ENCODE data around the gene ST7. TPM values are rescaled to one million over a fixed set of nuclear protein-coding genes. Genes with fewer than 3 reads are reported as not detected.

Gene ST7
- total and polyA plus RNA-seq, 2 donors (not counting 1 experiment from before 2014, with no cell fraction given) = 2.3 to 4.6 TPM

- no peak for ATAC-seq (ENCODE audit: low read depth)
- DNase-seq = no peak
- Histone ChIP-seq H3K9me3 (ENCODE audit: control extremely low read depth in 1 of 3, control insufficient read depth in 2 of 3, insufficient read depth in 1 of 3, low read length in 2 of 3) (no peaks in the 10 kb centered on the region), H3K9ac (ENCODE audit: low read length) (no peak overlapping the region), H2AFZ (ENCODE audit: insufficient read depth, low read depth, low read length, poor library complexity, severe bottlenecking) (no peak overlapping the region), H3K4me2 (replicated peaks; ENCODE audit: low read depth, low read length, poor library complexity, severe bottlenecking) (no peak overlapping the region), H3K27me3 (replicated peaks in 1 of 4; ENCODE audit: control extremely low read depth in 1 of 4, control insufficient read depth in 3 of 4, insufficient read depth in 4 of 4, low read length in 3 of 4) (no peaks in the 10 kb centered on the region), H3K27ac (ENCODE audit: low read length in 2 of 2) (no peak overlapping the region), H4K20me1 (ENCODE audit: control insufficient read depth, insufficient read depth, low read length, poor library complexity, severe bottlenecking) (no peaks in the 10 kb centered on the region), H3K4me1 (ENCODE audit: control insufficient read depth in 2 of 2, insufficient read depth in 2 of 2, low read length in 2 of 2) (no peaks in the 10 kb centered on the region), H3K4me3 (ENCODE audit: control extremely low read depth in 1 of 5, extremely low read depth in 1 of 5, insufficient read depth in 1 of 5, low read depth in 2 of 5, low read length in 4 of 5) (no peak overlapping the region), H3K79me2 (ENCODE audit: control insufficient read depth, insufficient read depth, low read length) (no peaks in the 10 kb centered on the region), H3K36me3 (replicated peaks in 1 of 2; ENCODE audit: control extremely low read depth in 1 of 2, control insufficient read depth in 1 of 2, extremely low read depth in 1 of 2, insufficient read depth in 2 of 2, low read length in 1 of 2) (no peaks in the 10 kb centered on the region)
- TF ChIP-seq CTCF (IDR thresholded peaks at IDR 0.05) (no peak), EZH2 (IDR thresholded peaks at IDR 0.05; ENCODE audit: borderline replicate concordance, insufficient read depth, low read depth, low read length, poor library complexity, severe bottlenecking) (no peak)
- no peaks in the 10 kb centered on the region for H3K9me3 Mint-ChIP-seq (ENCODE audit: insufficient read depth)
- CTCF ChIA-PET = no interaction called here
- no peak overlapping the region for H3K27ac Mint-ChIP-seq
- POLR2A ChIA-PET = no interaction called here
- intact Hi-C loops (cut with micrococcal nuclease) = no loop called here
- WGBS (ENCODE audit: insufficient coverage) = 94% methylated on average over 3 of the region's 5 CpGs
- H3K4me1 Mint-ChIP-seq = no peaks in the 10 kb centered on the region
- H3K27me3 Mint-ChIP-seq = no peaks in the 10 kb centered on the region
- no peak overlapping the region for H3K4me3 Mint-ChIP-seq
These were observed 235.8 kb downstream of the ST7 start for GRCh38 chr7:117188949-117189592.

- H3K79me2 ChIP-seq (ENCODE audit: control insufficient read depth, insufficient read depth, low read length) = no peaks in the 10 kb centered on the region
- no peak overlapping the region for H3K27ac Mint-ChIP-seq
- no peaks in the 10 kb centered on the region for H3K9me3 ChIP-seq (ENCODE audit: control extremely low read depth in 1 of 3, control insufficient read depth in 2 of 3, insufficient read depth in 1 of 3, low read length in 2 of 3)
- H3K4me2 ChIP-seq (replicated peaks; ENCODE audit: low read depth, low read length, poor library complexity, severe bottlenecking) = no peak overlapping the region
- H3K27ac ChIP-seq (ENCODE audit: low read length in 2 of 2) = no peak overlapping the region
- no peaks in the 10 kb centered on the region for H3K4me1 ChIP-seq (ENCODE audit: control insufficient read depth in 2 of 2, insufficient read depth in 2 of 2, low read length in 2 of 2)
- no peaks in the 10 kb centered on the region for H3K27me3 ChIP-seq (replicated peaks in 1 of 4; ENCODE audit: control extremely low read depth in 1 of 4, control insufficient read depth in 3 of 4, insufficient read depth in 4 of 4, low read length in 3 of 4)
- H3K27me3 Mint-ChIP-seq = no peaks in the 10 kb centered on the region
- H3K4me1 Mint-ChIP-seq = no peaks in the 10 kb centered on the region
- DNase-seq (no peak), ATAC-seq (ENCODE audit: low read depth) (no peak)
- POLR2A ChIA-PET = no interaction called here
- no peaks in the 10 kb centered on the region for H3K36me3 ChIP-seq (replicated peaks in 1 of 2; ENCODE audit: control extremely low read depth in 1 of 2, control insufficient read depth in 1 of 2, extremely low read depth in 1 of 2, insufficient read depth in 2 of 2, low read length in 1 of 2)
- intact Hi-C loops (cut with micrococcal nuclease) = no loop called here
- no peaks in the 10 kb centered on the region for H3K9me3 Mint-ChIP-seq (ENCODE audit: insufficient read depth)
- over 99% methylated on average over 6 of the region's 8 CpGs for WGBS (ENCODE audit: insufficient coverage)
- TF ChIP-seq CTCF (IDR thresholded peaks at IDR 0.05) = no peak
- TF ChIP-seq EZH2 (IDR thresholded peaks at IDR 0.05; ENCODE audit: borderline replicate concordance, insufficient read depth, low read depth, low read length, poor library complexity, severe bottlenecking) = no peak
- H2AFZ ChIP-seq (ENCODE audit: insufficient read depth, low read depth, low read length, poor library complexity, severe bottlenecking) = no peak overlapping the region
- no peak overlapping the region for H3K9ac ChIP-seq (ENCODE audit: low read length)
- CTCF ChIA-PET = no interaction called here
- no peak overlapping the region for H3K4me3 Mint-ChIP-seq
- H3K4me3 ChIP-seq (ENCODE audit: control extremely low read depth in 1 of 5, extremely low read depth in 1 of 5, insufficient read depth in 1 of 5, low read depth in 2 of 5, low read length in 4 of 5) = no peak overlapping the region
- H4K20me1 ChIP-seq (ENCODE audit: control insufficient read depth, insufficient read depth, low read length, poor library complexity, severe bottlenecking) = no peaks in the 10 kb centered on the region
These were observed 236.8 kb downstream of the ST7 start for GRCh38 chr7:117190104-117190503.
